HG02642 (cell line): ENCODE data around the gene ASPG.

ENCODE experiments used
- ATAC-seq: cut with Tn5 transposase; IDR thresholded peaks from one replicate; pipeline ENCODE4 v1.9.1; 2021; ENCODE audit warnings: mild to moderate bottlenecking; ENCODE audit not compliant: unreplicated experiment, poor library complexity

The ASPG gene

DNA sequence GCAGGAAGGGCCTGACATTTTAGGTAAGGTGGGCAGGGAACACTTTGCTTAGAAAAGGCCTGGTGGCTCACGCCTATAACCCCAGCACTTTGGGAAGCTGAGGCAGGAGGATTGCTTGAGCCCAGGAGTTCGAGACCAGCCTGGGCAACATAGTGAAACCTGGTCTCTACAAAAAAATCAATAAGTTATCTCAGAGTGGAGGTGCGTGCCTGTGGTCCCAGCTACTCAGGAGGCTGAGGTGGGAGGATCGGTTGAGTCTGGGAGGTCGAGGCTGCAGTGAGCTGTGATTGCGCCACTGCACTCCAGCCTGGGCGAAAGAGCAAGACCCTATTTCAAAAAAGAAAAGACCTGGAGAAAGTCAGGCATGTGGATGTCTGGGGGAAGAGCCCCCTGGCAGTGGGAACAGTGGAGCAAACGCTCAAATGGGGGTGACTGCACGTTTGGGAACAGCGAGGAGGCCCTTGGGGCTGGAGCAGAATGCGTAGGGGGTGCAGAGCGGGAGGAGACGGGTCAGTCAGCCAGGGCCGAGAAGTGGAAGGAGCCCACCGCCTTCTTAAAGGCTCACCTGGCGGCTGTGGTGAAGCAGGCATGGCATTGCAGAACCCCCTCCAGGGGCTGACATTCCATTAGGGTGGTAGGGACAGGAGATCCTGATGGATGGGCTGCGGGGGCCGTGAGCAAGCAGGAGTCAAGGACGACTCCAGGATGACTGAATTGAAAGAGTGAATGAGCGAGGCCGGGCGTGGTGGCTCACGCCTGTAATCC, 46.6 kb downstream of the ASPG start:
- ATAC-seq: no peak

DNA sequence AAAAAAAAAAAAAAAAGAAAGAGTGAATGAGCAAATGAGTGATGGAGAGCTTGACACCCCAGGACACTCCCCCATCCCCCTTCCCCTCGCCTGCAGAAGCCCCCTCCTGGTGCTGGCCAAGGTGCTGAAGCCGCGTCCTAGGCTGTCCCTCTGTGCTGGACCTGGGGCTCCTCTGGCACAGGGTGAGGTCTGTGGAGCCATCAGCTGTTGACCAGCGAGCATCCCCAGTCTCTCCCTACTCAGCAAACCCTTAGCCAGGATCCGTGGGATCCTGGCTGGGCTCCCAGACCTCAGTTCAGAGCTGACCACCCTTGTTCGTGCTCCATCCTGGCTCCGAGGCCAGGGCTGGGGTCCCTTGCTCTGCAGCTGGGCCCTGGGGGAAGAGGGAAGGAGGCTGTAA, 47.5 kb downstream of the ASPG start:
- ATAC-seq: no peak

DNA sequence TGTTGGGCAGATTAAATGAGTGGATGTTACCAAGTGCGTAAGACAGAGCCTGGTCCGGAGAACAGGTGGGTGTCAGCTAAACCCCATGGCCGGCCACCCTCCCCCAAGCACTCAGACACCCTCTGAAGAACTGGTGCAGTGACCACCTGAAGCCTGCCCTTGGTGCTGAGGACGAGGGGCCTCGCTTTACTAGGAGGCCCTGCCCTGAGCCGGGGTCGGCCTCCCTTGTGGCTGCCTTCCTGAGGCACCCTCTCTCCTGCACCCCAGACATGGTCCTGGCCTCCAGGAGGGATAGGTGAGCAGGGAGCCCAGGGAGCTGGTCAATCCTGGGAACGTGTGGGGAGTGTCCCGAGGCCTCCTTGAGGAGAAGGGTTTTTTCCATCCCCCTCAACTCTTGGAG, 48.0 kb downstream of the ASPG start:
- no peak for ATAC-seq

DNA sequence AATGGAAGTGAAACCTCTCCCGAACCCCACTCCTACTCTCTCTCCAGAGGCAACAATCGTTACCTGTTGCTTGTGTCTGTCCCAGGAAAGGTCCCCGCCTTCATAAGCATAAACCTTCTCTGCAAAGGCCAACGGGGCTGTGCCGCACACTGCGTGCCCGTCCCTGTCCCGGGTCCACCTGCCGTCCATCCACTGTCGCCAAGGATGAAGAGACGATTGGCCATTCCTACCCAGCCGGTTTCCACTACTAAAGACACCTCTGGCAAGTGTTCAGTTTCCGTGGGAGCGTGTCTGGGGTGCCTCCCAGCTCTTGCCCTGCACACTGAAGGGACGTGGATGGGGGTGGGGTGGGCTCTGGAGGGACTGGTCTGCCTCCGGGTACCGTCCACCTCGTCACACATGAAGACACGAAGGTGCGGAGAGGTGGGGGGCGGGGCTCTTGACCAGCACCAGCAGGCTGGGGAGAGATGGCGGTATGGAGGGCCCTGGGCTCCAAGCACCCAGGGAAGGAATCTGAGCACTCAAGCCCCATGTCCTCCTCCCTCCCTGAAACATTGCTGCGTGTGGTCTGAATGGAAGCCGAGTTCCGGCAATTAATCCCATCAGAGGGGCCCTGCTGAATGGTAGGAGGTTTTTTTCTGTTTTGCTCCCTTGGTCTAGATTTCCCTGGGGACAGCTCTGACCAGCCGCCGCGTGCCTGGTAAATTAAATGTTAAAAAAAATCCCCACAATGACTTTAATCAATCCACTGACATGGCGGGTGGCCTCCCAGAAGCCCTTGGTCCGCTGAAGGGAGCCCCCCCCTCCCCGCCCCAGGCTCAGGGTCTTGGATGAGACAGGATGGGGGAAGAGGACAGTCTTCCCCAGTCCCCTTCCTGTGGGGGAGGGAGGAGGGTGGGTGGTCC, 48.8 kb downstream of the ASPG start:
- no peak for ATAC-seq

DNA sequence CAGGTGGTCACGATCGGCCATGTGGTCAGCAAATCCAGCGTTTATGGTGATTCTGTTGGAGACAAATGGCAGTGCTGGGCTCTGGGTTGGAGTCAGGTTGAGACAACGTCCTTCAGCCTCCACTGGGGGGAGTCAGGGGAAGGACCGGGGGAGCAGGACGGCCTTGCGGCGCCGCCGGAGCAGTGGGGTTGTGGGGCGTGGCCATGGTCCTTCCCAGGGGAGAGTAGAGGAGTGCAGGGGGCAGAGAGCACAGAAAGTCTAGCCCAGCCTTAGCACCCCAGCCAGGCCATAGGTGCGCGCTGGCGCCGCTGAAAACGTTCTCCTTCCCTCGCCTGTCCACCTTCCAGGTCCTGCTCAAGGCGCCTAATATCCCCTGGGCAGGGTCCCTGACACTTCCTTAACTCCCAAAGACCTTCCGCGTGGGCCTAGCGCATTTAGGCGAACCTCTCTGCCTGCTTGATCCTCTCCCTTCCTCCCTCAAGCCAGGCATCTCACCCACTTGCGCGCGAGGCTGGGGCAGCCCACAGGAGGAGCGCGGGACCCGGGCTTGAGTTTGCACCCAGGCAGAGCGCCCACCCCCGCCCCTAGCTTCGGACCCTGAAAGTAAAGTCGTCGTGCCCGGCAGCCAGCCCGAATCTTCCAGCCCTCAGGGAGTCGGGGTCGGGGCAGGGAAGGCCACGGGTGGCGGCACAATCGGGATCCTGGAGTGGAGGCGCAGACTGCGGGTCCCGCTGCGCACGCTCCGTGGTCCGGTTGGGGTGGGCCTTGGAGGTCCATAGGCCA, 49.8 kb downstream of the ASPG start:
- ATAC-seq: no peak

DNA sequence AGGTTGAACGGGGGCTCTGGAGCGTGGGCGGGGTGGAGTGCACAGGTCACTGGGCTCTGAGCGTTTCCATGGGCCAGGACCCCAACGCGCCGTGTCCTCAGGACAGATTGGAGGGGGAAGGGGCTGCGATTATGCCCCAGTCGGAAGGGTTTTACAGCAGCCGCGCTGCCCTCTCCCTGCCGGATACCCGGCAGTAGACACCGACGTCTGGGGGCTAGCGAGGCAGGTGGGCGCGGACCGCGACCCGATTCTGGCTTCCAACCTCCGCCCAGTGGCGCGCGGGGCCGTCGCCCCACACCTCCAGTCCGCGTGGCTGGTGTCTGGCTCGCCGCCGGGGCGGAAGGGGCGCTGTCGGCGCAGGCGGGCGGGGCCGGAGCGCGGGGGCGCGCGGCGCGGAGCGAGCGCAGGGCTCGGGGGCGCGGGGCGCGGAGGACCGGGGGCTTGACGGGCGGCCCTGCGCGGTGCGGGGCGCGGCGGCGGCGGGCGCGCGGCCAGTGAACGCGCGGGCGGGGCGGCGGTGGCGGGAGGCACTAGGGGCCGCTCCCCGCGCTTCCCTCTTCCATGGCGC, 50.5 kb downstream of the ASPG start:
- ATAC-seq: no peak

DNA sequence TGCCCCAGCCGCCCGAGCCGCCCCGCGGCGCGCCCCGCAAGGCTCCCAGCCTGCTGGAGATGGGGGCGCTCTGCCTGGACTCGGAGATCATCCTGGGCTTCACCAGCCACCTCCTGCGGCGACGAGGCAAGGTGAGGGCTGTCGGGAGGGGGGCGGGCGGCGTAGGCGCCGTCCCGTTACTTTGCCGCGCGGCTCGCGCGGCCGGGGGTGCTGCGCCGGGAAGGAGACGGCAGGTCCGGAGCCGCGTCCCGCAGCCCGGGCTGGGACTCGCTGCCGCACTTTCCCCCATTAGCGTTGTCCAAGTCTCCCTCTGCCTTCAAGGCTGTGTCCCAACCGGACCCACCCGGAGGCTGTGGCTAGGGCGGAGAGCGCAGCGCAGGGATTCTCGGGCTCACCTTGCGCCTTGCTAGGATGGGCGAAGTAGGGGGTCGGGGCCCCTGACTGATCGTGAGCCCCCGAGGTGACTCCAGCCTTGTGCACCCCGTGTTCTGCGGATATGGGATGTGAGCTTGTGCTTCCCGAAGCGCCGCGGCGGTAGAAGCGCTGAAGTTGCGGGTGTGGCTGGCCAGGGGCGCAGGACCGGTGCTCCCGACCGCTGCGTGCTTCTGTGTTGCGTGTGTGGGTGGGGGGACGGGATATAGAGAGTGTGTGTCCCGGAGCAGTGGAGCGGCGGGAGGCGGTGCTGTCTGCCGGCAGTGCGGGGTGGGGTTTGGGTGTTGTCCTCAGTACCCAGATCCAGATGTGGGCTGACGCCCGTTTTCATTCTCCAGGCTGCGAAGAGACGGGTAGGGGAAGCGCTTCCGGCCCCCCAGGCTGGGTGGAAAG, 51.2 kb downstream of the ASPG start:
- ATAC-seq: no peak

- no peak for ATAC-seq
Observed at GRCh38 chr14:104137297-104138097, 52.0 kb downstream of the ASPG start.

DNA sequence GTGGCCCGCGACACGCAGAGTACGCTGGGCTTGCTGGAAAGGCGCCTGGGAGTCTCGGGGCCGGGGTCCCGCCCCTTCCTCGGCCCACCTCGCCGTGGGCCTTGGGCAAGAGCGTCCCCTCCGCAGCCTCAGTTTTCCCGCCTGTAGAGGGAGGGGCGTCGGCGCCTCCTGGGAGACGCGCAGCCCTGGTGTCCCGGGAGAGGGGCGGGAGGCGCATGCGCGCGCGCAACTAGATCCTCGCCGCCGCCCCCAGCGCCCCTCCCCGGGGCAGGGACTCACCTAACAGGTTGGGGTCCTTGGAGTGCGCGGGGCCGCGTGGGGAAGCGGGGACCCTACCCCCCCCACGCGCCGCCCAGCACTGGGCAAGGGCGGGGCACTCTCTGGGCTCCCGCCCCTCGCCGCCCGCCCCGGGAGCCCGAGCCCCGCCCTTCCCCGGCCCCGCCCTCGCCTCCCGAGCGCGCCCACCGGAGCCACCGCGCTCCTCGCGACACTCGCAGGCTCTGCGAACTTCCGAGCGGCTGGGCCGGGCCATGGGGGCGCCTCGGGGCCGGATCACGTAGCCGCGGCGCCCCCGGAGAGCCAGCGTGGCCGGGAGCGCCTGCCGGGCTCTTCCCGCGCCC, 52.7 kb downstream of the ASPG start, which contains the start of gene KIF26A:
Gene KIF26A, plus strand, starts transcription at position 490 of the 620 bp plus-strand sequence. CDS start 136 bp downstream, outside the sequence.
- no peak for ATAC-seq

DNA sequence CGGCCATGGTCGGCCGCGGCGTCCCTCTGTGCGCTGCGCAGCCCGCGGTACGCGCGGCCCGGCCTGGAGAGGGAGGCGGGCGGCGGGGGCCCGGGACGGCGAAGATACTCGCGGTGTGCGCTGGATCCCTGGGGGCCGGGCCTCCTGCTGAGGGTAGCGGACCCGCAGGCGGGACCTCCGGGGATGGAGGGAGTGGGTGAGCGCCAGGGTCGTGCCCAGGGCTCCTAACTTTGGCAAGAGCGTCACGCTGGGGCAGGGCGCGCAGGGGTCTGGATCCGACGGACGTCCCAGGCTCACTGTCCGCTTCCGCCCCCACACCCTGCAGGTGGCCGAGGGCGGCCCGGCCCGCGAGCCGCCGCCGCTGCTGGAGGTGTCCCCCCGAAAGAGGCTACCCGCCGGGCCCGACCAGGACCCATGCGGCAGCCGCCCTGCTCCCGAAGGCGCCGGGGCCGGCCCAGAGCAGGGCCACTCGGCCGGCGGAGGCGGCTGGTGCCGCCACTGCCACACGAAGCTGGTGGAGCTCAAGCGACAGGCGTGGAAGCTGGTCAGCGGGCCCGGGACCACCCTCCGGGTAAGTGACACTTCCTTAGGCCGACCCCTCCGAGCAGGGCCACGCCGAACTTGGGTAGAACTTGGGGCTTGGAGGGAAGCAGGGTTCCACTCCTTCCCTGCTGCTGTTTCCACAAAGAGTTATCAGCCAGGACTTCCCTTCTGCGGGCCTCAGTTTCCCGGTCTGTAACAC, 53.4 kb downstream of the ASPG start:
- no peak for ATAC-seq

GRCh38 chr14:104139460-104140212, 54.1 kb downstream of the ASPG start:
- ATAC-seq: no peak

DNA sequence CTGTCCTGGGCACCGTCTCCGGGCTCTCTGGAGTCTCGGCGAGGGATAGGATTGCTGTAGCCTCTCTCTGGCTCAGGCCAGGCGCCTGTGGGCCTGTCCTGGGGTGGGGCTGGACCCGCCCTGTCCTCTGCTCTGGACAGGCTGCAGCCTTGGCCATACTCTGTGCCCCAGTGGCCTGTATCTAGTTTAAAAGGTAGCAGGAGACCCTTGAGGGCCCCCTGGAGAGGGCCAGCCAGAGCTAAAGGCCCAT, 54.6 kb downstream of the ASPG start:
- no peak for ATAC-seq

- ATAC-seq: no peak
Observed at GRCh38 chr14:104140463-104141331, 55.2 kb downstream of the ASPG start.

GRCh38 chr14:104141621-104142091, 56.2 kb downstream of the ASPG start:
- no peak for ATAC-seq

DNA sequence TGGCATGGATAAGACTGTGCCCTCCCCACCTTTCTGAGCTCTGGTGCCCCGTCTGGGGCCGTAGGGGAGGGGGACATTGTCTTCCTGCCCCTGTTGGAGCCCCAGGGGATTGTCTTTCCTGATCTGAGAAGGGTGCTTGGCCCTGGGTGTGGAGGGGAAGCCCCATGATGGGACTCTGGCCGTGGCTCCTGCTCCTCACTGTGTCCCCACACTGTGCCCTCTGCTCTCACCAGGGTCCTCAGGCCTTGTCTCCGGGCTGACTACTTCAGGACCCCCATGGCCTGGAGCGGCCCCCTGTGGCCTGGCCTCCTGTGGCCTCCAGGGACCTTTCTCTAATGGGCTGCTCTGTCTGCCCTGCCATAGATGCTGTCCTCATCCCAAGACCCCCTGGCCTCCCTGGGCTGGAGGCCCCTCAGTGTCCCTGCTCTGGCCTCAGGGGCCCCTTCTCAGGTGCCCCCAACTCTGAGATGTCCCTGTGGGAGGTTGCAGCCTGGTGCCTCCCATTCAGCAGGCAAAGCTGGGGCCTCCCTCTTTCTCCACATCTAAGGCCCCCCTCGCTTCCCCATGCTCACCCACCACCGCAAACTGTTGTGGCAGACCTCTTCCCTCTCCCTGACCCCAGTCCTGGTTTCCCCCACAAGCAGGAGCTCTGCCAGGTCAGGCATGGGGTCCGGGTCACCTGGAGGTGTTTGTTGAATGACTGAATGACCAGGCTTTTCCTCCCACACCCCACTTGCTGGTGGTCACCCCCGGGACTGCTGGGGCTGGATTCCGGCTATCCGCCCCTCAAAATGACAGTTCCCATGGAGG, 56.8 kb downstream of the ASPG start:
- no peak for ATAC-seq
